ENCODE measurements around the gene NSD1.

- TF ChIP-seq CTCF (conservative IDR thresholded peaks at IDR 0.05; ENCODE audit: low read depth, low read length): no peak
- TF ChIP-seq EZH2 (IDR thresholded peaks at IDR 0.05; ENCODE audit: low read length, unreplicated experiment): no peak
- no peak for TF ChIP-seq EZH2phosphoT487 (IDR thresholded peaks at IDR 0.05; ENCODE audit: borderline replicate concordance, low read length)
These were observed 55.8 kb downstream of the NSD1 start for GRCh38 chr5:177189416-177189815.
